ENCODE results near the gene ID1.
"Not testable (repeated sequence)": the region's sequence is repeated elsewhere in the genome, so short reads cannot be mapped to it uniquely, and the experiment has no call there.

Gene ID1

GRCh38 chr20:31602431-31602778 lies 2.7 kb upstream of the ID1 start:
- no peak for DNase-seq (ENCODE audit: low read depth)

DNA sequence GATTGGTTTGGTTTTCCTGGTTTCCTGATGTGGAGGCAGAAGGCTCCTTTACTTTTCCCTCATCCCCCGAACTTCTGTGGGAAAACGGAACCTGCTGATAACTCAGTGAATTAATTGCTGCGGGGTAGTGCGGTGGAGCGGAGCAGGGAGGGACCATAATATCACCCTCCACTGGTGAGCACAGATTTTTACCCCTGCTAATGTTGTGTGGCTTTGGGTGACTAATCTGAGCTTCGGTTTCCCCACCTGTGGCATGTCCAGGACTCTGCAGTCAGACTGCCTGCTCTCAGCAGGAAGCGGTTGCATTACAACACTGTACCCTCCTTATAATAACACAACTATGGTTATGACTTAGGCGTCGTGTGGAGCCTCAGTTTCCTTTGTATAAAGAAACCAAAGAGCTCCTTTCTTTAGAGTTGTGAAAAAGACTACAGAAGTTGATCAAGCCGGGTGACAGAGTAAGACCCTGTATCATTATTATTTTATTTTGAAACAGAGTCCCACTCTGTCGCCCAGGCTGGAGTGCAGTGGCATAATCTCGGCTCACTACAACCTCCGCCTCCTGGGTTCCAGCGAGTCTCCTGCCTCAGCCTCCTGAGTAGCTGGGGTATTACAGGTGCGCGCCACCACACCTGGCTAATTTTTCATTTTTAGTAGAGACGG lies 2.2 kb upstream of the ID1 start:
- DNase-seq (ENCODE audit: low read depth) = no peak

DNA sequence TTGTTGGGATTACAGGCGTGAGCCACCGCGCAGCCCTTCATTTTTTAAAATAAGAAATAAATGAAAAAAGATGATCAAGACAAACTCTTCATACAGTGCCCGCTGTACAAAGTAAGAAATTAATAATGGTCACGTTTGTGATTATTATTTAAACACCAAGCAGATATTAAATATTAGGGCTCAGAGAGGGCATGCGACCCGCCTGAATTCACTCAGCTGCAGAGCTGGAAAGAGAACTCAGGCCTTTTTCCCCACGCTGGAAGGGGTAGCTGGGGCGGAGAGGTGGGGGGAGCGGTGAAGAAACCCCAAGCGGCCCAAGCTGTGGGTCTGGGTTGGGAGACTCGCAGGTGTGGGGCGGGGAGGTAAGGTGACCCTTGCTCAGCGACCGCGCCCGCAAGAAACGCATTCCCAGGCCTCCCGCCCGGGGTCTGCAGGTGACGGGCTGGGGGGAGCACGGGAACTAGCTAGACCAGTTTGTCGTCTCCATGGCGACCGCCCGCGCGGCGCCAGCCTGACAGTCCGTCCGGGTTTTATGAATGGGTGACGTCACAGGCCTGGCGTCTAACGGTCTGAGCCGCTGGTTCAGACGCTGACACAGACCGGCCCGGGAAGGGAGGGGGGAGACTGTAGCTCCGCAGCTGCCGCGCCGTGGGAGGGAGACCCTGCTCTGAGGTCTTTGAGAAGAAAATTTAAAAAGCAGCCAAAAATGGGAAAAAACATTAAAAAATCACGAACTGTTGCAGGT lies 1.1 kb upstream of the ID1 start:
- peak; percentile 56 for DNase-seq (ENCODE audit: low read depth)

DNA sequence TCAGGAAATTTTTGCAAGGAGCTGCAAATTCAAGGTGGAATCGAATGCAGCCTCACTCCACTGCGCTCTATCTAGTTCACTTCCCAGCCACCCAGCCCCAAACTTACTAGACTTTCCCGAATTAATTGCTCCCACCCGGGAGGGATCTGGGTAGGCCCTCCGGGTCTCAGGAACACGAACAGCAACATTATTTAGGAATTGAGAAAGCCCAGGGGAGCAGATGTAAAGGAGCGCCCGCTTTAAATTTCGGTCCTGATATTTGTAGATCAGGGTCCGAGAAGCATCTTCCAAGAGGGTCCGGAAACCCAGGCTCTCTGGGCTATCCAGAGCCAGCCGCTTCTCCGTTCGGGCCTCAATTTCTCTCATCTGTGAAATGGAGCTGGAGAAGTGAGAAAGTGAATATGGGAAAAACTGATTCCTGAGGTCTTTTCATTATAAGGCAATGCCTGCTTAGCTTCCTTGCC lies 490 bp upstream of the ID1 start:
- DNase-seq (ENCODE audit: low read depth) = no peak

GRCh38 chr20:31605902-31606803 lies 1.1 kb downstream of the ID1 start:
- DNase-seq (ENCODE audit: low read depth) = no peak

- no peak for DNase-seq (ENCODE audit: low read depth)
These were observed 1.9 kb downstream of the ID1 start for GRCh38 chr20:31606804-31607639.

- no peak for DNase-seq (ENCODE audit: low read depth)
These were observed 2.7 kb downstream of the ID1 start for GRCh38 chr20:31607640-31608250.

DNA sequence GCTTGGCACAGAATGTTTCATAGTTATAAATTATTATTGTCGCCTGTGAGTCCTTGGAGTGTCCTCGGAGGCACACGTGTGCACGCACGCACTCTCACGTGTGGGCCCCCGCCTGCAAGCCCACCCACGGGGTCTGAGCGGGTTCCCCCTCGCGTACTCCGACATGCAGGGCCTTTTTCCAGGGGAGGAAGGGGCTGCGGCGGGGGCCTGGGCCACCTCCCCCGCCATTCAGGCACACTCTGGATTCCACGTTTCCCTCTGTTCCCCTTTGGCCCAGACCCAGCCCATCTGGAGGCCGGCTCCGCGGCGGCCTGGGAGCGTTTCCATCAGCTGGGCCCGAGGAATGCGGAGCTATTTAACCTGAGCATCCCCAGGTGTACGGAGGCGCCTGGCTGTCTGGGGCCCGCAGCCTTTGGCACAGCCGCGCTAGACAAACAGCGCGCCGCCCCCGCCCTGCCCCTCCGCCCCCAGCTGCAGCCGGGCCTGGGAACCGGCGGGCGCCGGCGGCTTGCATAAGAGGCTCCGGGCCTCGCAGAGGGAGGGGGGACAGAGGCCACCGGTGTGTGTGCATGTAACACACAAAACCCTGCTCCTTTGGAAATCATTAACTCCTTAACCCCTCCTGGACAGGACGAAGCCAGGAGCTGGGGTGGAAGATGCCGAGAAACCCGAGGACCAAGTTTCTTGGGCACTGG lies 3.3 kb downstream of the ID1 start:
- no peak for DNase-seq (ENCODE audit: low read depth)

DNA sequence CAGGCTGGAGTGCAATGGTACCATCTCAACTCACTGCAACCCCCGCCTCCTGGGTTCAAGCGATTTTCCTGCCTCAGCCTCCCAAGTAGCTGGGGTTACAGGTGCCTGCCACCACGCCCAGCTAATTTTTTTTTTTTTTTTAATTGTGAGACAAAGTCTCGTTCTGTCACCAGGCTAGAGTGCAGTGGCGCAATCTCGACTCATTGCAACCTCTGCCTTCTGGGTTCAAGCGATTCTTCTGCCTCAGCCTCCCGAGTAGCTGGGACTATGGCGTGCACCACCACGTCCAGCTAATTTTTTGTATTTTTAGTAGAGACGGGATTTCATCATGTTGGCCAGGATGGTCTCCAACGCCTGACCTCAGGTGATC lies 7.2 kb downstream of the ID1 start:
- not testable (repeated sequence) for DNase-seq (ENCODE audit: low read depth)

DNA sequence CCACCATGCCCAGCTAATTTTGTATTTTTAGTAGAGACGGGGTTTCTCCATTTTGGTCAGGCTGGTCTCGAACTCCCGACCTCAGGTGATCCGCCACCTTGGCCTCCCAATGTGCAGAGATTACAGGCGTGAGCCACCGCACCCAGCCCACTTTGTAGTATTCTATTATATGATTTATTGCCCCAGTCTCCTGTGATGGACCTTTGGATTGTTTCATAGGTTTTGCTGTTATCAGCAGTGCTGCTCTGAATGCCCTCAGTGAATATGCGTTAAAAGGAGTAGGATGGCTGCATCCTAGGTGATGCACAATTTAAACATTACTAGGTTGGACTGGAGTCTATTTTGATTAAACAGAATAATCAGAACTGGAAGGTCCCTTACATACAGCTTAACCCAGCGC lies 10.3 kb downstream of the ID1 start:
- no peak for DNase-seq (ENCODE audit: low read depth)

- DNase-seq (ENCODE audit: low read depth) = no peak
These were observed 12.5 kb downstream of the ID1 start for GRCh38 chr20:31617432-31618104.

- DNase-seq (ENCODE audit: low read depth) = no peak
These were observed 15.2 kb downstream of the ID1 start for GRCh38 chr20:31620246-31620645.

GRCh38 chr20:31623123-31623505 lies 18.0 kb downstream of the ID1 start:
- not testable (repeated sequence) for DNase-seq (ENCODE audit: low read depth)

DNA sequence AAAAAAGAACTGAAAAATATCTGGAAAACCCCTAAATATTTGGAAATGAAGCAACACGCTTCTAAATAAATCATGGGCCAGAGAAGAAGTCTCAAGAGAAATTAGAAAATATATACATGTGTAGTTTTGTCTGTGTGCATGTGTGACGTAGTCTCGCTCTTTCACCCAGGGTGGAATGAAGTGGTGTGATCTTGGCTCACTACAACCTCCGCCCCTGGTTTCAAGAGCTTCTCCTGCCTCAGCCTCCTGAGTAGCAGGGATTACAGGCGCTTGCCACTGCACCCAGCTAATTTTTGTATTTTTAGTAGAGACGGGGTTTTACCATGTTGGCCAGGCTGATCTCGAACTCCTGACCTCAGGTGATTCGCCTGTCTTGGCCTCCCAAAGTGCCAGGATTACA lies 21.4 kb downstream of the ID1 start:
- DNase-seq (ENCODE audit: low read depth) = not testable (repeated sequence)

DNA sequence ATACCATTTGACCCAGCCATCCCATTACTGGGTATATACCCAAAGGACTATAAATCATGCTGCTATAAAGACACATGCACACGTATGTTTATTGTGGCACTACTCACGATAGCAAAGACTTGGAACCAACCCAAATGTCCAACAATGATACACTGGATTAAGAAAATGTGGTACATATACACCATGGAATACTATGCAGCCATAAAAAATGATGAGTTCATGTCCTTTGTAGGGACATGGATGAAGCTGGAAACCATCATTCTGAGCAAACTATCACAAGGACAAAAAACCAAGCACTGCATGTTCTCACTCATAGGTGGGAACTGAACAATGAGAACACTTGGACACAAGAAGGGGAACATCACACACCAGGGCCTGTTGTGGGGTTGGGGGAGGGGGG lies 23.0 kb downstream of the ID1 start:
- DNase-seq (ENCODE audit: low read depth) = not testable (repeated sequence)

- DNase-seq (ENCODE audit: low read depth) = no peak
These were observed 25.2 kb downstream of the ID1 start for GRCh38 chr20:31630187-31630790.

- no peak for DNase-seq (ENCODE audit: low read depth)
These were observed 27.7 kb downstream of the ID1 start for GRCh38 chr20:31632548-31633338.

DNA sequence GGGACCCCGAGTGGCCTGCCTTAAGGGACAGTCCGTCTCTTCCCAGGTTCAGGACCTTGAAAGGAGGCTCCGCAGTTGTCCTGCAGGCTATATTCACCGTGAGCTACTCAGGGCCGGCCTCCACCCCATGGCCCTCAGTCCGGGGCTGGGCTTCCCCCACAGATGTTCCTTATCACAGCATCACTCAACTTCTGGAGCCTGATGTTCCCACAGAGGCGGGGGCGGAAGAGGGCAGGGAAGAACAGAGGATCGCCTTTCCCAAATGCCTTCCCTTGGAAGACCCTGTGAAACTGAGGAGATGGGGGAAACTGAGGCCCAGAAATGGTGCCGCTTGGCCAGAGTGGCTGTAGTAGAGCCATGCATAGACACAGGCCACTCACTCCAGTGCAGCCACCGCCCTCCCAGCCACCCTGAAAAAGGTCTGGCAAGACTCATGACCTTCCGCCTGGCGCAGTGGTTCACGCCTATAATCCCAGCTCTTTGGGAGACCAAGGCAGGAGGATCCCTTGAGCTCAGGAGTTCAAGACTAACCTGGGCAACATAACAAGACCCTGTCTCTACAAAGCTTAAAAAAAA lies 28.3 kb downstream of the ID1 start:
- DNase-seq (ENCODE audit: low read depth) = no peak

DNA sequence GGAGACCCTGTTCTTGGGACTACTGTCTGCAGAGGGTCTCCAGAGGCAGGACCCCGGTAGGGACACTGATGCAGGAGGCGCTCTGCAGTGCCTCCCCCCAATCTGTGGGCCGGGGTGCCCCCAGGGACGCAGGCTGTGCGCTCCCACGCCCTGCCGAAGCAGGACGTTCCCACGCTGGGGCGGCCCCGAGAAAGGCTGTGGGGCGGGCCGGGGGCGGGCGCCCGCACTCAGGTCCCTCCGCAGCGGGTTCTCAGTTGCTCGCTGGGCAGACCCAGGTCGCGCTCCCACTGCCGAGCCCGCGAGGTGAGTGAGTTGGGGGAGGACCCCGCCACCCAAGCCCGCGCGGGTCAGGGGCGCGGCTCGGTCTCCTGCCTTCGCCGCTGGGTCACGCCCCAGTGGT lies 32.6 kb downstream of the ID1 start, which contains the start of gene COX4I2:
TSS of gene COX4I2 (plus strand) at position 253 of the 400 bp plus-strand sequence. CDS start 1,106 bp downstream, outside the sequence.
- no peak for DNase-seq (ENCODE audit: low read depth)
